Measurements from ENCODE around the gene NOP14.

DNA sequence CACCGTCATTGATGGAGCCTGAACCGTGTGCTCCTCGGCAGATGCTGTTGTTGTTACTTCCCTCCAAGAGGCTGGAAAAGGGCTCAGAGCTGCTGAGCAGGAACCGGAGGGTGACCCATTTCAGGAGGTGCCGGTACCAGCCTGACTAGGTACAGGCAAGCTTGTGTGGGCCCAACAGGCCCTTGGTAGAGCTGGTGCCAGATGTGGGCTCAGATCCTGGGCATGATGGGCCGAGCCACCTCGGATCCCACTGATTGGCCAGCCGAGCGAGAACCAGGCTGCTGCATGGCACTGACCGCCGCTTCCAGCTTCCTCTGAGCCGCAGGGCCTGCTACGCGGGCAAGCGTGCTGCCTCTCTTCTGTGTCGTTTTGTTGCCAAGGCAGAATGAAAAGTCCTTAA is 33.7 kb downstream of the NOP14 start:
- TF ChIP-seq, protein P1, sequence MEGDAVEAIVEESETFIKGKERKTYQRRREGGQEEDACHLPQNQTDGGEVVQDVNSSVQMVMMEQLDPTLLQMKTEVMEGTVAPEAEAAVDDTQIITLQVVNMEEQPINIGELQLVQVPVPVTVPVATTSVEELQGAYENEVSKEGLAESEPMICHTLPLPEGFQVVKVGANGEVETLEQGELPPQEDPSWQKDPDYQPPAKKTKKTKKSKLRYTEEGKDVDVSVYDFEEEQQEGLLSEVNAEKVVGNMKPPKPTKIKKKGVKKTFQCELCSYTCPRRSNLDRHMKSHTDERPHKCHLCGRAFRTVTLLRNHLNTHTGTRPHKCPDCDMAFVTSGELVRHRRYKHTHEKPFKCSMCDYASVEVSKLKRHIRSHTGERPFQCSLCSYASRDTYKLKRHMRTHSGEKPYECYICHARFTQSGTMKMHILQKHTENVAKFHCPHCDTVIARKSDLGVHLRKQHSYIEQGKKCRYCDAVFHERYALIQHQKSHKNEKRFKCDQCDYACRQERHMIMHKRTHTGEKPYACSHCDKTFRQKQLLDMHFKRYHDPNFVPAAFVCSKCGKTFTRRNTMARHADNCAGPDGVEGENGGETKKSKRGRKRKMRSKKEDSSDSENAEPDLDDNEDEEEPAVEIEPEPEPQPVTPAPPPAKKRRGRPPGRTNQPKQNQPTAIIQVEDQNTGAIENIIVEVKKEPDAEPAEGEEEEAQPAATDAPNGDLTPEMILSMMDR (conservative IDR thresholded peaks at IDR 0.05; ENCODE audit: low read length) = no peak
- TF ChIP-seq EZH2phosphoT487 (IDR thresholded peaks at IDR 0.05; ENCODE audit: borderline replicate concordance) = no peak

Measured in Loucy (cell line).